Measurements from ENCODE around the gene MEX3A. TPM values are rescaled to one million over a fixed set of nuclear protein-coding genes. Genes with fewer than 3 reads are reported as not detected.

The MEX3A gene, protein sequence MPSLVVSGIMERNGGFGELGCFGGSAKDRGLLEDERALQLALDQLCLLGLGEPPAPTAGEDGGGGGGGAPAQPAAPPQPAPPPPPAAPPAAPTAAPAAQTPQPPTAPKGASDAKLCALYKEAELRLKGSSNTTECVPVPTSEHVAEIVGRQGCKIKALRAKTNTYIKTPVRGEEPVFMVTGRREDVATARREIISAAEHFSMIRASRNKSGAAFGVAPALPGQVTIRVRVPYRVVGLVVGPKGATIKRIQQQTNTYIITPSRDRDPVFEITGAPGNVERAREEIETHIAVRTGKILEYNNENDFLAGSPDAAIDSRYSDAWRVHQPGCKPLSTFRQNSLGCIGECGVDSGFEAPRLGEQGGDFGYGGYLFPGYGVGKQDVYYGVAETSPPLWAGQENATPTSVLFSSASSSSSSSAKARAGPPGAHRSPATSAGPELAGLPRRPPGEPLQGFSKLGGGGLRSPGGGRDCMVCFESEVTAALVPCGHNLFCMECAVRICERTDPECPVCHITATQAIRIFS
- total RNA-seq (under 1 TPM; 0.03 to 0.58 (median 0.20) TPM), total RNA-seq (0 to 1.5 (median 0.31) reads per million in 29 experiments)
- total RNA-seq (2013), result 0.06 TPM

DNA sequence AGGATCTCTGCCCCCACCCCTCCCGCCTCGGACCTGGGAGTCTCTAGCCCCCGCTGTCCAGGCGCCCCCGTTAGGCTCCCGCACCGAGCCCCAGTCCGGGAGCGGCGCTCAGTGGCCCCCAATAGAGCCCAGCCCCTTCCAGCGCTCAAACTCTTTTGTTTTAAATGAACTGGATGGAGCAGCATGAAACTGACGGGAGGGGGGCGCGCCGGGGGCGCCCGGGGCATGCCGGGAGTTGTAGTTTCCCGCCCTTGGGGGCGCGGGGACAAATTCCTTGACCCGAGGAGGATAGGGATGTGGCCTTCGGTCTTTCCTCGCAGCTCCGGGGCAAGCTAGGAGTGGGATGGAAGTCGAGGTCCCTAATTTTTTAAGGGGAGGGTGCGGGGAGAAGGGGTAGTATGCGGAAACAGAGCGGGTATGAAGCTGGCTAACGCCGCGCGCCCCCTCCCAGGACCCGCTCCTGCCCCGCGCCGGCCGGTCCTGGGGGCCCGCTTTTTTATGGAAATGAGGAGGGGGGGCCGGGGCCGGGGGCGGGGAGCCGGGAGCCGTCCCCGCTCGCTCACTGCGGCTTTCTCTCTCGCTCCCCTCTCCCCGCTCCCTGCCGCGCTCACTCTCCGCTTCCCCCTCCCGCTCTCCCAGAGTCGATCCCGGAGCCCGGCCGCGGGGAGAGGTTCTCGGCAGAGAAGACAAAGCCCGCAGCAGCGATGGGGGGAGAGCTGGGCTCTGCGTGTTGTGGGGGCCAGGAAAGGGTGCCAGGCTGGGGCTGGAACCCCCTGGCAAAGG, at the start of gene MEX3A:
MEX3A (minus strand) TSS at position 157 of the 783 bp plus-strand sequence. CDS start 467 bp downstream, outside the sequence.
- Mint-ChIP-seq H3K4me1 (peaks cover 0 to 15% (median 5%) of the 10 kb centered on the region in 3 donors), H3K27me3 (peaks cover 17 to 38% of the 10 kb centered on the region in 2 donors), H3K9me3 (no peaks in the 10 kb centered on the region), H3K27ac (no peak within 1 kb of the TSS), H3K36me3 (no peaks in the 10 kb centered on the region), H3K4me3 (peak within 1 kb of the TSS; percentile 81 to 85 (median 84))
- Histone ChIP-seq H3K9me3 (no peaks in the 10 kb centered on the region), H3K36me3 (ENCODE audit: control insufficient read depth in 2 of 2, extremely low read depth in 1 of 2, insufficient read depth in 1 of 2, low read length in 1 of 2) (no peaks in the 10 kb centered on the region), H3K27me3 (replicated peaks in 1 of 2; ENCODE audit: control insufficient read depth in 2 of 2, extremely low read depth in 1 of 2, insufficient read depth in 2 of 2, low read length in 1 of 2) (peaks cover 0 to 59% of the 10 kb centered on the region in 2 experiments), H3K4me1 (ENCODE audit: control insufficient read depth in 1 of 2, extremely low read depth in 1 of 2, insufficient read depth in 2 of 2, low read length in 2 of 2) (peaks cover 2 to 24% of the 10 kb centered on the region in 2 experiments), H3K27ac (ENCODE audit: low read length) (no peak within 1 kb of the TSS), H3K4me3 (ENCODE audit: control insufficient read depth in 1 of 2, extremely low read depth in 1 of 2, low read length in 1 of 2) (peak within 1 kb of the TSS; percentile 81 to 84)
- ChIA-PET POLR2A (interaction anchor here (0.7 to 0.8 kb wide), 2 partner anchors 31 to 70 kb away, joined by 3 to 7 read pairs; no protein-coding TSS in a partner anchor), CTCF (interaction anchor here in 1 of 2 donors (1.3 kb wide), 1 partner anchor 16 kb away, joined by 3 read pairs; no protein-coding TSS in a partner anchor)
- under 1% methylated on average over 24 of the region's 62 CpGs for WGBS (ENCODE audit: insufficient coverage)
- DNase-seq (peak in 34 of 35 experiments; percentile 9 to 65 (median 46)), ATAC-seq (replicated peaks in 1 of 4) (peak; percentile 81 to 91 (median 88))

DNA sequence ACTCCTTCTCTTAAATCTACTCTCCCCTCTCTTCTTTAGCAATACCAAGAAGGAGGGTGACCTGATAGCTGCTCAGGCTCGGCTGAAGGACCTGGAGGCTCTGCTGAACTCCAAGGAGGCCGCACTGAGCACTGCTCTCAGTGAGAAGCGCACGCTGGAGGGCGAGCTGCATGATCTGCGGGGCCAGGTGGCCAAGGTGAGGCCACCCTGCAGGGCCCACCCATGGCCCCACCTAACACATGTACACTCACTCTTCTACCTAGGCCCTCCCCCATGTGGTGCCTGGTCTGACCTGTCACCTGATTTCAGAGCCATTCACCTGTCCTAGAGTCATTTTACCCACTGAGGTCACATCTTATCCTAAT, 48.3 kb upstream of the MEX3A start:
- peak overlapping the region in 1 of 3 donors; percentile 10 for H3K4me3 Mint-ChIP-seq
- POLR2A ChIA-PET, result no interaction called here

DNA sequence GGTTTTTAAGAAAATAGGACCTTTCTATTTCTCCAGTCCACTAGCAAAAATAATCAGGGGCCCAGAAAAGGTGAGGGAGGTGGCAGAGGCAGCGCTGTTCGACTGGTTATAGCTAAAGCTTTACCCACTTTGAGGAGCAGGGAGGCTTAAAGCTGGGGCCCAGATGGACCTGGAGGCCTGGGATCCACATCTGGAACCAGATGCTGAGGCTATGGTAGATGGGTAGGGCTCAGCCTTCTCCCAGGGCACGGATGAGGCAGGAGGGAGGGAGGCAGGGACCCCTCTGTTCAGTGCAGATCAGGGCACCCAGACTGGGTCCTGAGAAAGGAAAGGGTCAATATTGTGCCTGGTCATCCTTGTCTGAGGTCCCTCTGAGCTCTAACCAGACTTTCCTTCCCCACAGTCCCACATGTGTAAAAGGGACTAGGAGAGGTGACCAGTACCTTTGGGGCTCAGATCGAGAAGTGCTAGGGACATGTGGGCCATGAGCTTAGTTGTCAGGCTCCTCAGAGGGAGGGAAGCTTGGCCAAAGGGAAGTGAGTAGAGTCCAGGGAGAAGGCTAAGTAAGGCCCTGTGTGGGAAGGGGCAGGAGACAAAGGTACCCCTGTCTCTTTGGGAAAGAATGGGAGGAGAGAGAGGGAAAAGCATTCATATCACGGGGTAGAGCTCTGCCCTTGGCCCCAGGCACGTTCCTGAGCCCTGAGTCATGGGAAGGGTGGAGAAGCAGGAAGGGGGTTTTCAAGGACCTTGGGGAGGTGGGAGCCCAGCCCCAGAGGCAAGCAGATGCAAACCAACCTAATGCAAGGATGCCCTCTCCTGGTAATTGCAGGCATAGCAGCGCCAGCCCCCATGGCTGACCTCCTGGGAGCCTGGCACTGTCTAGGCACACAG, 47.7 kb upstream of the MEX3A start:
- peaks cover 0 to 17% of the 10 kb centered on the region in 2 experiments for H3K27me3 ChIP-seq (replicated peaks in 1 of 2; ENCODE audit: control insufficient read depth in 2 of 2, extremely low read depth in 1 of 2, insufficient read depth in 2 of 2, low read length in 1 of 2)
- no peak overlapping the region for H3K27ac ChIP-seq (ENCODE audit: low read length)
- Mint-ChIP-seq H3K9me3 (no peaks in the 10 kb centered on the region), H3K4me3 (peak overlapping the region in 1 of 3 donors; percentile 73), H3K36me3 (peaks cover 22% of the 10 kb centered on the region), H3K27ac (peak overlapping the region in 1 of 2 donors; percentile 55), H3K4me1 (peaks cover 49 to 53% (median 53%) of the 10 kb centered on the region in 3 donors), H3K27me3 (no peaks in the 10 kb centered on the region)
- ChIA-PET CTCF (interaction anchor here (0.6 to 9.9 kb wide), 14 partner anchors 20 to 180 kb away, joined by 3 to 115 read pairs (median 4); no protein-coding TSS in a partner anchor), POLR2A (interaction anchor here (0.9 to 4.4 kb wide), 4 partner anchors 25 to 37 kb away, joined by 3 to 18 read pairs (median 6); no protein-coding TSS in a partner anchor)
- no peak overlapping the region for H3K4me3 ChIP-seq (ENCODE audit: control insufficient read depth in 1 of 2, extremely low read depth in 1 of 2, low read length in 1 of 2)
- peaks cover 0 to 2% of the 10 kb centered on the region in 2 donors for H3K36me3 ChIP-seq (ENCODE audit: control insufficient read depth in 2 of 2, extremely low read depth in 1 of 2, insufficient read depth in 1 of 2, low read length in 1 of 2)
- peaks cover 23 to 58% of the 10 kb centered on the region in 2 experiments for H3K4me1 ChIP-seq (ENCODE audit: control insufficient read depth in 1 of 2, extremely low read depth in 1 of 2, insufficient read depth in 2 of 2, low read length in 2 of 2)
- H3K9me3 ChIP-seq, result no peaks in the 10 kb centered on the region
- 60% methylated on average over 5 of the region's 7 CpGs for WGBS (ENCODE audit: insufficient coverage)
- ATAC-seq (replicated peaks in 1 of 4), result peak in 3 of 4 experiments; percentile 10 to 41 (median 18)
- peak in 33 of 35 experiments; percentile 25 to 86 (median 69) for DNase-seq

More for the DNA sequence above, 48.3 kb upstream of the MEX3A start:
- CTCF ChIA-PET, result interaction anchor here (1.0 to 9.9 kb wide), 9 partner anchors 26 to 44 kb away, joined by 3 to 115 read pairs (median 11); no protein-coding TSS in a partner anchor
- Mint-ChIP-seq H3K27ac (no peak overlapping the region), H3K4me1 (peaks cover 43 to 47% (median 46%) of the 10 kb centered on the region in 3 donors), H3K36me3 (peaks cover 23% of the 10 kb centered on the region), H3K27me3 (no peaks in the 10 kb centered on the region), H3K9me3 (no peaks in the 10 kb centered on the region)
- Histone ChIP-seq H3K36me3 (ENCODE audit: control insufficient read depth in 2 of 2, extremely low read depth in 1 of 2, insufficient read depth in 1 of 2, low read length in 1 of 2) (peaks cover 0 to 5% of the 10 kb centered on the region in 2 donors), H3K27me3 (replicated peaks in 1 of 2; ENCODE audit: control insufficient read depth in 2 of 2, extremely low read depth in 1 of 2, insufficient read depth in 2 of 2, low read length in 1 of 2) (peaks cover 0 to 17% of the 10 kb centered on the region in 2 experiments), H3K27ac (ENCODE audit: low read length) (no peak overlapping the region), H3K4me1 (ENCODE audit: control insufficient read depth in 1 of 2, extremely low read depth in 1 of 2, insufficient read depth in 2 of 2, low read length in 2 of 2) (peaks cover 23 to 52% of the 10 kb centered on the region in 2 experiments), H3K4me3 (ENCODE audit: control insufficient read depth in 1 of 2, extremely low read depth in 1 of 2, low read length in 1 of 2) (no peak overlapping the region), H3K9me3 (no peaks in the 10 kb centered on the region)
- no peak for ATAC-seq (replicated peaks in 1 of 4)
- DNase-seq, result no peak
- 95% methylated on average over 5 of the region's 6 CpGs for WGBS (ENCODE audit: insufficient coverage)

DNA sequence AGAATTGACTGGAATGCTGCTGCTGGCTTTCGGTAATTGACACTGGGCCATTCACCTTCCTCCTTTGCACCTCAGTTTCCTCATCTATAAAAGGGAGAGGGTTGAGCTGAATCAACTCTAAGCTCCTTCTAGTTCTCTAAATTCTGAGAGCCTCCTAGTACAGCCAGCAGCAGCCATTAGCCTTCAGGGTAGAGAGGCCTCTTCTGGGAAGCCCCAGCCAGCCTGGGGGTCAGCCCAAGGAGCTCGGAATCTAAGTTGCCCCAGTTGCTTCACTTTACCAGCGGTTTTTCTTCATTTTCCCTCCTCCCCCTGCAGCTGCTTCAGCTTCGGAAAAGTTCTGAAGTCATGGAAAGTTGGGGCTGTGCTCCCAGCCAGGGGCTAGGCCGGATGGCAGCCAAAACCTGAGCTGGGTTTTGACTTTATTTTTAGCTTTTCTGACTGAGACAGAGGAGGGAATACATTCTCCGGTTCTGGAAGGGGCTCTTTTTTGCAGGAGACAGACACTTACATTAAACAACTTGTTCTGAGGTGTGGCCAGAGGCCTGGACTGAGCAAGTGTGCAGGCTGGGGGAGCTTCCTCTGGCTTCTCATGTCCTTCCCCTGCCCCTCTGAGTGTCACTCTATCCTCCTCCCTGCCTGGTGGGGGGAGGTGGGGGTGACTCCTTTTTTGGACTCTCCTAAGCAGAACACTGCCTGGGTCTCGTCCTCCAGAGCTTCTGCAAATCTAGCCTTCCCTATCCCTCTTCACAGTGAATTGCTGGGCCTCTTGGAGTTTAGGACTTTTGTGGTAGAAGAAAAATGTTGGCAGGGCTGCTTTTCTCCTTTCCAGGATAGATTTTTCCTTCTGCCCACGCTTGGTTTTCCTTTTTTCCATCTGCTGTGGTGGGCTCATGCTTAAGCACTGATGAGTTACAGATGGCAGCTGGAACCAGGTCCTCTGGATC, 46.7 kb upstream of the MEX3A start:
- H3K36me3 Mint-ChIP-seq, result peaks cover 14% of the 10 kb centered on the region
- no peaks in the 10 kb centered on the region for H3K9me3 ChIP-seq
- ATAC-seq (replicated peaks in 1 of 4), result no peak
- H3K4me1 Mint-ChIP-seq, result peaks cover 59 to 63% (median 63%) of the 10 kb centered on the region in 3 donors
- H3K27me3 Mint-ChIP-seq, result no peaks in the 10 kb centered on the region
- peaks cover 23 to 67% of the 10 kb centered on the region in 2 experiments for H3K4me1 ChIP-seq (ENCODE audit: control insufficient read depth in 1 of 2, extremely low read depth in 1 of 2, insufficient read depth in 2 of 2, low read length in 2 of 2)
- peaks cover 0 to 10% of the 10 kb centered on the region in 2 experiments for H3K27me3 ChIP-seq (replicated peaks in 1 of 2; ENCODE audit: control insufficient read depth in 2 of 2, extremely low read depth in 1 of 2, insufficient read depth in 2 of 2, low read length in 1 of 2)
- no peak overlapping the region for H3K27ac ChIP-seq (ENCODE audit: low read length)
- no peaks in the 10 kb centered on the region for H3K36me3 ChIP-seq (ENCODE audit: control insufficient read depth in 2 of 2, extremely low read depth in 1 of 2, insufficient read depth in 1 of 2, low read length in 1 of 2)
- peak overlapping the region in 1 of 3 donors; percentile 73 for H3K4me3 Mint-ChIP-seq
- H3K9me3 Mint-ChIP-seq, result no peaks in the 10 kb centered on the region
- DNase-seq, result no peak
- CTCF ChIA-PET, result interaction anchor here (0.5 to 9.9 kb wide), 20 partner anchors 12 to 319 kb away, joined by 3 to 115 read pairs (median 4); partner anchors contain the start of gene LMNA (in 1 of the 2)
- no peak overlapping the region for H3K4me3 ChIP-seq (ENCODE audit: control insufficient read depth in 1 of 2, extremely low read depth in 1 of 2, low read length in 1 of 2)
- WGBS (ENCODE audit: insufficient coverage), result 64% methylated on average over 4 of the region's 8 CpGs
- POLR2A ChIA-PET, result interaction anchor here (0.9 to 4.4 kb wide), 5 partner anchors 24 to 38 kb away, joined by 3 to 18 read pairs (median 4); no protein-coding TSS in a partner anchor
- H3K27ac Mint-ChIP-seq, result peak overlapping the region in 1 of 2 donors; percentile 39

DNA sequence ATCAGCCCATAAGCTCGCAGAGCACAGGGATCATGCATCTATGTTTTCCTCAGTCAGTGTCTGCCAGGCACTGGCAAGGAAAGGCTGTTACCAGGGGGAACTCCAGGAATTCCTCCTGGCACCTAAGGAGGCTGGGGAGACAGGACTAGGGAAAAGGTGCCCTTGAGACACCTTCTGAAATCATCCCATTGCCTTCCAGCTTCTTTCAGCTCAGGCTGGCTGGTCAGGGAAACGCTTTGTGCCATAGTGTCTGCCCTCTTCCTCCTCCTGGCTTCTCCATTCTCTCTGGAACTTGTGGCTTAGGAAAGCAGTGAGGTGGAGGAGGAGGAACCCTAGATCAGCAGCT, 46.0 kb upstream of the MEX3A start:
- no peak overlapping the region for H3K27ac ChIP-seq (ENCODE audit: low read length)
- peaks cover 23 to 74% of the 10 kb centered on the region in 2 experiments for H3K4me1 ChIP-seq (ENCODE audit: control insufficient read depth in 1 of 2, extremely low read depth in 1 of 2, insufficient read depth in 2 of 2, low read length in 2 of 2)
- peaks cover 9% of the 10 kb centered on the region for H3K36me3 Mint-ChIP-seq
- POLR2A ChIA-PET, result interaction anchor here (0.6 to 4.4 kb wide), 5 partner anchors 10 to 37 kb away, joined by 4 to 18 read pairs (median 4); no protein-coding TSS in a partner anchor
- peak overlapping the region in 1 of 2 donors; percentile 39 for H3K27ac Mint-ChIP-seq
- H3K27me3 Mint-ChIP-seq, result no peaks in the 10 kb centered on the region
- CTCF ChIA-PET, result interaction anchor here (0.5 to 9.9 kb wide), 15 partner anchors 13 to 257 kb away, joined by 3 to 115 read pairs (median 6); partner anchors contain the start of gene LMNA (in 1 of the 2)
- WGBS (ENCODE audit: insufficient coverage), result 100% methylated on average over 1 of the region's 2 CpGs
- no peaks in the 10 kb centered on the region for H3K36me3 ChIP-seq (ENCODE audit: control insufficient read depth in 2 of 2, extremely low read depth in 1 of 2, insufficient read depth in 1 of 2, low read length in 1 of 2)
- peak overlapping the region in 1 of 3 donors; percentile 73 for H3K4me3 Mint-ChIP-seq
- H3K4me1 Mint-ChIP-seq, result peaks cover 66 to 70% (median 69%) of the 10 kb centered on the region in 3 donors
- DNase-seq (no peak), ATAC-seq (replicated peaks in 1 of 4) (no peak)
- H3K9me3 ChIP-seq, result no peaks in the 10 kb centered on the region
- peaks cover 0 to 12% of the 10 kb centered on the region in 2 experiments for H3K27me3 ChIP-seq (replicated peaks in 1 of 2; ENCODE audit: control insufficient read depth in 2 of 2, extremely low read depth in 1 of 2, insufficient read depth in 2 of 2, low read length in 1 of 2)
- H3K9me3 Mint-ChIP-seq, result no peaks in the 10 kb centered on the region
- no peak overlapping the region for H3K4me3 ChIP-seq (ENCODE audit: control insufficient read depth in 1 of 2, extremely low read depth in 1 of 2, low read length in 1 of 2)

Measured in T-cell (primary cell).